NK-92 (cell line): ENCODE measurements around the gene GPR18.
"Not testable (repeated sequence)": the region's sequence is repeated elsewhere in the genome, so short reads cannot be mapped to it uniquely, and the experiment has no call there.

Experiments
- DNase-seq: peaks from one replicate; lab custom pipeline; 2025; ENCODE audit not compliant: unreplicated experiment; lab: John Stamatoyannopoulos, UW

The GPR18 gene

GRCh38 chr13:99268822-99269221, 10.6 kb upstream of the GPR18 start:
- DNase-seq, result no peak

DNA sequence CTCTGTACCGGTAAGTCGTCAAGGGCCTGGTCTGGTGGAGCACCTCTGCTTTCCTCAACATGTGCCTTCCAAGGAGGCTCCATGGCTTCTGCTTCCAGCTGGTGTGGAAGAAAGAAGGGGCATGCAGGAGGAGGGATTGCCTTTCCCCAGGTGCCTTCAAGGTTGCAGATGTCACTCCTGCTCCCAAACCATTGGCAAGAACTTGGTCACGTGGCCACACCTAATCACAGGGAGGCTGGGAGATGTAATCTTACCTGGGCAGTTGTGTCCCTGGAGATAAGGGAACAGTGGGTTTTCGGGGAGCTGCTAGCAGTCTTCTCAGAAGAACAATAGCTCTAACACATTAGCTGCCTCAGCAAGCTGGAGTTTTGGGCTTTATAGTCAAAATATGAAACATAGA, 9.7 kb upstream of the GPR18 start:
- DNase-seq, result no peak

GRCh38 chr13:99266827-99267226, 8.6 kb upstream of the GPR18 start:
- no peak for DNase-seq

DNA sequence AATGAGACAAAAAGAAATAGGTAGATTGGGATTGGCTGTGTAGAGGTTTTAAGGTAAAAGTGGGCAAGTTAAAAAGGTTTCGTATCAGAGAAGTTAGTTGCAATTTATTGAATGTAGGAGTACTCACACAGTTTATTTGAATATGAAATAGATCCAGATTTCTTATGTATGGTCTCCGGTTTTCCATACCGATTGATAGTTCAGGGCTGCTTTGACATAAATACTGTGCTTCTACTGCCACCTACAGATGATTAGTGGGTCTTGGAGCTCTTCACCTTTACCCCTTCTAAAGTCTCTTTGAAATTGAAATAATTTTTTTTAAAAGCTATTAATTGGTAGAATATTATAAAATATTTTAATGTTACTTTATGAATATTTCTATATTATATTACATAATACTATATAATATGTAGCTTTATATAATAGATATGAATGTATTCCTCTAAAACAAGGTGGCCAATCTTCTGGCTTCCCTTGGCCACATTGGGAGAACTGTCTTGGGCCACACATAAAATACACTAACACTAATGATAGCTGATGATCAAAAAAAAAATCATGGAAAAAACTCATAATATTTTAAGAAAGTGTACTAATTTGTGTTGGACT, 7.7 kb upstream of the GPR18 start:
- DNase-seq, result no peak

DNA sequence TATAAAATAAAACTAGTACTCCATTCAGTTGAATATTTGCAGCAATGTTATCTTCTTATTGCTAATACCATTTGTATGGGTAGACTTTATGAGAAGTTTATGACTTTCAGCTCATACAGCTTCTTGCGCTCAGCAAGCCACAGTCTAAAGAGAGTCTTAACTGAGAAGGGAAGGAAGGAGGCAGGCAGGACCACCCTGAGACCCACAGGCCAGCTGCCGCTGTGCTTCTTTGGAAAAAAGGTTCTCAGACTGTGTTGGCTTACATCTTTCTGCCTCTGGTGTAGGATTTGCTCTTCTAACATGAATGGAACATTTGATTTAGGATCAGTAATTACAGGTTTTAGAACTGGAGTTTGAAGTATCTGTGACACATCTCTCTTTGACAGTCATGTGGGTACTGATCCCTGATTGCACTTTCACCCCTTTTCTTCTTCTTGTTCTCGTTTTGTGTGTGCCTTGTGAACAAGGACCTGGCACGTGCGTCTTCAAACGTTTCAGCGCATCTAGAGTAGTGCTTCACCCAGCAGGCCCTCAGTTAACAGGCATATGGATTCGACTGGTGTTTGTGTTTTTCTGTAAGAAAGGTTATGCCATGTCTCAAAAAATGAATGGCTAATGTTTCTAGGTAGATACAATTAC, 7.1 kb upstream of the GPR18 start:
- no peak for DNase-seq

GRCh38 chr13:99264051-99264450, 5.9 kb upstream of the GPR18 start:
- DNase-seq, result no peak

GRCh38 chr13:99263126-99263785, 5.1 kb upstream of the GPR18 start:
- DNase-seq, result no peak

DNA sequence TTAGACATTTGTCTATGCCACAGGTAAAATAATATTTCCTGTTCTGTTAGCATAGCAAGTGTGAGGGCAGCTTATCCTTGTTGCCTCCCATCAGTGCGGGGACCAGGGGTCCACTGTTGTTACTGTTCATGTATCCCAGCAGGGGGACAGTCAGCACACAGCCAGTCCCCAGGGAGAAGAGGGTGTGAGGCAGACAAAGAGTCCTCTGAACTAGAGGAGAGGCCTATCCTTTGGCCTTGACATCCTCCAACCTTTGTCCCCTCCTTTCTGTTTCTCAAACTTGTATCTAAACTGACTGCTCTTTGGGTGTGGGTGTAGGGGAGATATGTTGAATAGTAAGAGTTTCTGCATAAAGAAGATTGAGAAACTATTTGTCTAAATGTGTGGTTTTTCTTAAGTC, 2.9 kb upstream of the GPR18 start:
- no peak for DNase-seq

- DNase-seq, result no peak
Observed at GRCh38 chr13:99260216-99260615, 2.0 kb upstream of the GPR18 start.

DNA sequence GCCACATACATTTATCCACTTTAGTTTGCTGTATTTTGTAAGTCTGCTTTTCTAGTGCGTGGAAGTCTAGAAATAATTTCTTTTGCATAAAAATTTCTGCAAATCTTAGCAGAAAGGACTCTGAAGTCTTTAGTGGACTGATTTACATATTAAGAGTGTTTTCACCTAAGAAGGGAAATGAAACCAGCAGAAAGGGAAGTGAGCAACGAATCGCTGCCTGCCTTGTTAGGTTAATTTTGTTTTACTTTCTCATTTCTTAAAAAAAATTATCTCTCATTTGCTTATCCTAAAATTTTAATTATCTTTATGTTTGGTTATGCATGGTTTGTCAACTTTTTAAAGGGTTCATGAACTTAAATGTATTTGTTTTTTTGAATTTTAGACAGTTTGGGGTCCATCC, 767 bp upstream of the GPR18 start:
- DNase-seq, result no peak

GRCh38 chr13:99257291-99257690, 888 bp downstream of the GPR18 start:
- no peak for DNase-seq

- DNase-seq, result no peak
Observed at GRCh38 chr13:99256709-99257108, 1.5 kb downstream of the GPR18 start.

GRCh38 chr13:99256283-99256682, 1.9 kb downstream of the GPR18 start:
- DNase-seq, result no peak

DNA sequence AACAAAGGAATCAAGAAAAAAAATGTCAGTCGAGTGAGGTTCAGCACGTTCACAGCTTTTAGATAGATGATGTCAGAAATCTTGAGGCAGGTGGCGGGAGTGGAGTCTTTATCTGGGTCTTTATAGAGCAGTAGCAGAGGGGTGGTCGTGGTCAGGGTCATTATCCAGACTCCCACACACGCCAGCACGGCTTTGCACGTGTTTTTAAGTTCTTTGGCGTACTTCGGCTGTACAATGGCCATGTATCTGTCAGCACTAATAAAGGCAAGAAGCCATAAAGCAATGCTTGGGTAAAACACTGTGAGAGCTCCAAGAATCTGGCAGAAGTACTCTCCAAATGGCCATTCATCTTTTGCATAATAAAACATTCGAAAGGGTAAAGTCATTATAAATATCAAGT, 2.9 kb downstream of the GPR18 start:
- DNase-seq, result no peak

DNA sequence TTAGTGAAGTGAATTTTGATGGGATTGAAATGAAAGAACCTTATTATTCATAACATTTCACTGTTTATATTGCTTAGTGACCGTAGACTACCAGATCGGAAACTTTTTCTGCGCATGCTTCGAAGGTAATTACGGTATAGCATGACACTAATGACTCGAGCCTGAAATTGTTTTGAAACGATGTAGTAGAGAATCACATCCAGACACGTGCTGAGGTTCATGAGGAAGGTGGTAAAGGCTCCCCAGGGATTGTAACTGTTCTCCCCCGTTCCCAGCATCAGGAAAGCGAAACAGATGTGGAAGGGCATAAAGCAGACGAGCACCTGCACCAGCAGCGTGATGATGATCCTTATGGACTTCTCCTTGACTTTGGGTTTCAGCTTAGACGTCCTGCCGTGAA, 3.3 kb downstream of the GPR18 start:
- no peak for DNase-seq

DNA sequence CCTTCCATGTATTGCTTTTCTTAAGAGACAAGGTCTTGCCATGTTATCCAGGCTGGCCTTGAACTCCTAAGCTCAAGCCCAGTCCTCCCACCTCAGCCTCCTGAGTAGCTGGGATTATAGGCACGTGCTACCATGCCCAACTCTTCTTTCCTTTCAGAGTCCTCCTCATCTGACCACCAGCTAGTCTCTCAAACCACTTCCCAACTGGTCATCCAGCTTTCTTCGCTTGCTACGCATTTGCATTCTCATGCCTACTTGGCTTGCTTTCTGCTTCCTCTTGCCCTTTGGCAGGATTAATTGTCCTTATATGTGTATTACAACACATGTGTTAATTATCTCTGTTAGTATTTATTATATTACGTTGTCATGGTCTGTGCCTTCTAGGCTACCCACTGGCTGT, 6.3 kb downstream of the GPR18 start:
- DNase-seq, result no peak

GRCh38 chr13:99250982-99251825, 7.0 kb downstream of the GPR18 start:
- no peak for DNase-seq

GRCh38 chr13:99249606-99250005, 8.6 kb downstream of the GPR18 start:
- DNase-seq, result not testable (repeated sequence)

DNA sequence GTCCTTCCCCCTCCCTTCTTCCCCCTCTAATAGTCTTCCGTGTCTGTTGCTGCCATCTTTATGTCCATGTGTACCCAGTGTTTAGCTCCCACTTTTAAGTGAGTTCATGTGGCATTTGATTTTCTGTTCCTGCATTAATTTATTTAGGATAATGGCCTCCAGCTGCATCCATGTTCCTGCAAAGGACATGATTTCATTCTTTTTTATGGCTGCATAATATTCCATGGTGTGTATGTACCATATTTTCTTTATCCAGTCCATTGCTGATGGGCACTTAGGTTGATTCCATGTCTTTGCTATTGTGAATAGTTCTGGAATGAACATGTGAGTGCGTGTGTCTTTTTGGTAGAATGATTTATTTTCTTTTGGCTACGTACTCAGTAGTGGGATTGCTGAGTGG, 9.0 kb downstream of the GPR18 start:
- DNase-seq, result not testable (repeated sequence)

DNA sequence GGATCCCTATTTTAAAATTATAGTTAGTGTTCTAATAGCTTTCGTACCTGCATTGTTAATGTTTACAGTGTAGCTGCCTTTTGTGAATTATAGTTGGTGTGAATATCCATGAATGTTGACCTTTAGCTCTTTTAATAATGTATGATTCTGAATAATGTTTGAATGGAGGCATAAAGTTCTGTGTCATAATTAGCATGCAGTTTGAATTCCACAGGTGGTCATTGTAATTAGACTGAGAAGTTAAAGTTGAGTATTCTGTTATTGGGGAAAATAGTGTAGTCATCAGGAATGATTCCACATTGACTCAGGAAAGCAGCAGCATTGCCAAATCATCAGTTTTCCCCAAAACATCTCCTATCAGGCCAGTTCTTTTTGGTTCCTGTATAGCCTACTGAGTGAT, 12.1 kb downstream of the GPR18 start:
- no peak for DNase-seq

DNA sequence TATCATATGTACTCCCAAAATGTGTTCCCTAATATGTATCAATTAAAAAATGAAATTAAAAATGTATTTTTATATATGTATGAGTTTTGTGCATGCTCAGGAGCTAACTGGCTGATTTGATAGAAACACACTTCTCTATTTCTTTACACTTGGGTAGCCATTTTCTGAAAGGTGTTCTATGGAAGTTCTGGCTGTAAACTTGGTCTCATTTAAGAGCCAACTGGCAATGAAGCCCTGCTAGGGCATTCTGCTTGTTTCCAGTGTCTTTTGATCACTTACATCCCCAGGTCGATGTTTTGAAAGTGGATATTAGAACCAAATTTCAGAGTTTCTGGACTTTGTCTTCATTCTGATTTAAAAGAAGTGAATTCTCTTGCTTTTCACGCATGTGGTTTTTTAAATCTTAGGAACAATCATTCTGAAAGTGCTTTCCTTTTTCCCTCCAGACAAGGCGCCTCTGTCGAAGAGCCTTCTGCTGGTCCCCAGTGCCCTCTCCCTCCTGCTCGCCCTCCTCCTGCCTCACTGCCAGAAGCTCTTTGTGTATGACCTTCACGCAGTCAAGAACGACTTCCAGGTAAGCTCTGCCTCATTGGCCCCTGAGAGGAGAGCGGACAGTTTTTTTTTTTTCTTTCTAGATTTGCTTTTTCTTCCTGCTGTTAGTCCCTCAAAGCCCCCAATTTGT, 20.1 kb downstream of the GPR18 start:
- no peak for DNase-seq
